ENCODE data around the gene CCM2L.

CCM2L gene

DNA sequence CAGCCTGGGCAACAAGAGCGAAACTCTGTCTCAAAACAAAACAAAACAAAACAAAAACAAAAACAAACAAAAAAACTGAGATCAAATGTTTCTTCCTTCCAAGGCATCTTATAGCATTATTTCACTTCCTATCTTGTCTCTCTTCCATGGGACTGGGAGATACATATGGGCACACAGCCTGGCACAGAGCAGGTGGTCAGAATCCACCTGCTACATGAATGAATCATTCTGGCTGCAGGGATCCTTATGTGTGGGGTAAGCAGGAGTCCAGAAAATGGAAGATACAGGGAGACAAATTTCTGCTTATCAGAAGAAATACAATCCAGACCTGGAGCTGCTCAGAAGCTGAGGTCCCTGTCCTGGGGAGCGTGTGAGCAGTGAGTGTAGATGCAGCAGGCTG is 18.2 kb upstream of the CCM2L start:
- DNase-seq (ENCODE audit: low spot score) = no peak

DNA sequence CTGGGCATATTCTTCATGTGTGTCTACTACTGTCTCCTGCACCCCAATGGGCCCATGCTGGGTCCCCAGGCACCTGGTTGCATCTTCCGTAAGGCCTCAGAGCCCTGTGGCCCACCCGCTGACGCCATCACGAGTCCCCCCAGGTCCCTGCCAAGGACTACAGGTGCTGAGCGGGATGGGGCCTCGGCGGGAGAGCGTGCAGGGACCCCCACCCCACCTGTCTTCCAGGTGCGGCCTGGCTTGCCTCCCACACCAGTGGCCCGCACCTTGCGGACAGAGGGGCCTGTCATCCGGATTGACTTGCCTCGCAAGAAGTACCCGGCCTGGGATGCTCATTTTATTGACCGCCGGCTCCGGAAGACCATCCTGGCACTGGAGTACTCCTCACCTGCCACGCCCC is 13.2 kb upstream of the CCM2L start:
- no peak for DNase-seq (ENCODE audit: low spot score)

DNA sequence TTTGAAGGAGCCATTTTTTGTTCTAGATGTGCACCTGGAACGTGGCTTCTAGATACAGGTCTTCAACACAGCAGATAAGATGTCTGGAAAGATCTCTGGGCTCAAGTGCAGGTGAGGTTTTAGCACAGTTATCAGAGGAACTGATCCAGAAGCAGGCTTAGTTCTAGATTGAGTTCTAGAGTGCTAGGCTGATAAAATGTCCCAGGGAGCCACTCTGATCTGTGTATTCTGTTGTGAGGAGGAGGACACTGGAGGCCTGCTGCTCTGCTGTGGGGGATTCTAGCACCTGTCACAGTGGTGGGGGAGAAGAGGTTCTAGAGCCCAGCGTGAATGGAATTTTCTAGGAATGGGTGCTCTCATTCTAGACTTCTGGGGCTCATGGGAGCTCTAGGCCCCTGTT is 12.0 kb upstream of the CCM2L start:
- no peak for DNase-seq (ENCODE audit: low spot score)

DNA sequence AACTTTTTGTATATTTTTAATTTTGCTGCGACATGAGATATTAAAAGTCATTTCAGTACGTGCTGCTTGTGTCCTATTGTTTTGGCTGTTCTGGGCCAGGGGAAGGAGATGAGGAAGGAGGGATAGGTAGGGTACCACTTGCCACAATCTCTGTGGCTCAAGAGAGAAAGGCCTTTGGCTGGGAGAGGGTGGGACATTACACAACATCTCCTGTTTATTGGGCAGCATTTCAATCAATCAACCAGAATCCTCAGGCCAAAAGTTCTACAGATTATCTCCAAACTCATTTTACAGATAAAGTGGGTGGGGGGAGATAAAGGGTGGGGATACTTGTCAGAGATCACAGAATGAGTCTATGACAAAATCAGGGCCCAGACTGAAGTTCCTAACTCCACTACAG is 6.9 kb upstream of the CCM2L start:
- no peak for DNase-seq (ENCODE audit: low spot score)

DNA sequence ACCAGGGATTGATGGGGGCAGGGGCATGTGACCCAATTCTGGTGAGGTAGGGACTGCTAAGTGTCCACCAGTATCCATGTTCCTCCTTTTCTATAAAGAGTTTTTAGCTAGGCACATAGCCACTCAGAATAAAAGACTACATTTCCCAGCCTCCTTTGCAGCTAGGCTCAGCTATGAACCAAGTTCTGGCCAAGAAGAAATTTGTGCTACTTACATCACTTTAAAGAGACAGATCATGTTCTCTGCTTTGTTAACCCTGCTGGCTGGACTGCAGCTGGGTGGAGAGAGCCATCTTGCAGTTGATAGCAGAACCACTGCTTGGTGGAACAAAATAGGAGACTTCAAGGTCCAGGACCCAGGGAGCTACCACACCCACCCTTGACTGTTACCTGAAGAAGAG is 5.3 kb upstream of the CCM2L start:
- no peak for DNase-seq (ENCODE audit: low spot score)

DNA sequence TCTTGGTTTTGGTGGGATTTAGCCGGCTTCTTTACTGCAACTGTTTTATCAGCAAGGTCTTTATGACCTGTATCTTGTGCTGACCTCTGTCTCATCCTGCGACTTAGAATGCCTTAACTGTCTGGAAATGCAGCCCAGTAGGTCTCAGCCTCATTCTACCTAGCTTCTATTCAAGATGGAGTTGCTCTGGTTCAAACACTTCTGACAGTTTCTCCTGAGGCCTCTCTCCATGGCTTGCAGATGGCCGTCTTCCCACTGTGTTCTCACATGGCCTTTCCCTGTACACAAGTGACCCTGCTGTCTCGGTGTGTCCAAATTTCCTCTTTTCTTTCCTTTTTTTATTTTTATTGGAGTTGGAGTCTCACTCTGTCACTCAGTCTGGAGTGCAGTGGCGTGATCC is 4.2 kb upstream of the CCM2L start:
- no peak for DNase-seq (ENCODE audit: low spot score)

DNA sequence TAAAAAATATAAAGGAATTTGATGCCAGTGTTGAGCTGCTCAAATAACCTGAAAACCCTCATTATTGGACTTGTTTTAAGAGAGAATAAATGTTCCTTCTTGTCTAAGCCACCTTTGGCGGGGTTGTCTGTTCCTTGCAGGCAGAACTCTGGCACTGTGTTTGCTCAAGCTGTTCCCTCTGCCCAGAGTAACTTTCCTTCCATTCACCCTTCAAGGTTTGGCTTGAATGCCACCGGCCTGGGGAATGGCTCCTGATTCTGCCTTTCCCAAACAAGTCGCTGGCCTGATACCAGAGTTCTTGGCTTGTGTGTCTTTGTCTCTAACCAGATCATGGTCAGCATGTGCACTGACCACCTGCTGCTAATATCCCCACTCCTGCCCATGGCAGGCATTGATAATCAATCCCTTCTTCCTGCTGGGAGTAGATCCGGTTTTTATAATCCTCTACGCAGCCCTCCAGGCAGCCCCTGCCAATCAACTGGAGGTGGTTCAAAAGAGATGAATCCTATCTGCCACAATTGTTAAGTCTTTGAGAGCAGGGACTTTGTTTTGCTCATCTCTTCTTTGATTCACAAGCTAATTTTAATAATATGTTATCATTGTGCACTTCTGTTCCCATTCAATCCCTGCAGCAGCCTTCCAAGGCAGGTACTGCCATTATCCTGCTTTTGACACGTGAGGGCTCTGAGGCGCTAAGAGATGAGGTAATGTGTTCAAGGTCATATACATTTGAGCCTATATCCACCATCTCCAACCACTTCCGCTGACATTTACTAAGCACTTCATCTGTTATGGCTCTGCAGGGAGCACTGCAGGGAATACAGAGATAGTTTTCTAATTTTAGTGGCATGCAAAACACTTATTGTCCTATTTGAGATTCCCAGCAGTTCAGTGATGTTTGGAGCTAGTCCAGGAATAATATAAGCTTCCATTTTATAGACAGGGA is 3.1 kb upstream of the CCM2L start:
- no peak for DNase-seq (ENCODE audit: low spot score)

DNA sequence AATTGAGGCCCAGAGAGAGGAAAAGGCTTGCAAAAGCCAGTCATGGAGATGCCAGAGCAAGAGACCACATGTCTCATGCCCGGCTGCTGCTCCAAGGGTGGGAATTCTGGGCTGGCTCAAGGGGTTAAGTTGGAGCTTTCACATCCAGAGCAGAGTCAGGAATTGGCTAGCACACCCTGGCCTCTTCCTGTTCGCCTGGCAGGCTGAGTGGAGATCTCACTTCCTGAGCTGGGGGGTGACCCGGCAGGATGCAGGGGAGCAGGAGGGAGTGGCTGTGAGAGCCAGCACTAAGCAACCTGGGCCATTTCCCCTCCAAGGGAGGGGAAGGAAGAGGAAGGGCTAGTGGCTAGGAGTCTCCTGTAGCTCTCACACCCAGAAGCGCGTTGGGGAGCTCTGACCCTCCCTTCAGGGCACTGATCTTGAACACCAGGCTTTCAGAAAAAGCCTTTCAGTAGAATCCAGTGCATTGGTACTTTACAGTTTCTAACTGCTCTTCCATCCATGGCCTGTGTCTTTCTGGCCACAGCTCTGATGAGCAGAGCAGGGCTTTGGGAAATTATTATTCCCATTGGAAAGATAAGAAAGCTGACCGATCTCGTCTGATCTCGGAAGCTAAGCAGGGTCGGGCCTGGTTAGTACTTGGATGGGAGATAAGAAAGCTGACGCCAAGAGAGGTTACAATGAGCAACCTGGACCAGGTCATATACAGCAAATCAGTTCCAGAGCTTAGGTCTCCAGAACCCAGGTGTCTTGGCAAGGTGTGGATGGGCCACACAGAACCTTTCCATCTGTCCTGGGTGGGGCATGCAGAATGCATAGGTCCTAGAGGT is 2.2 kb upstream of the CCM2L start:
- no peak for DNase-seq (ENCODE audit: low spot score)

DNA sequence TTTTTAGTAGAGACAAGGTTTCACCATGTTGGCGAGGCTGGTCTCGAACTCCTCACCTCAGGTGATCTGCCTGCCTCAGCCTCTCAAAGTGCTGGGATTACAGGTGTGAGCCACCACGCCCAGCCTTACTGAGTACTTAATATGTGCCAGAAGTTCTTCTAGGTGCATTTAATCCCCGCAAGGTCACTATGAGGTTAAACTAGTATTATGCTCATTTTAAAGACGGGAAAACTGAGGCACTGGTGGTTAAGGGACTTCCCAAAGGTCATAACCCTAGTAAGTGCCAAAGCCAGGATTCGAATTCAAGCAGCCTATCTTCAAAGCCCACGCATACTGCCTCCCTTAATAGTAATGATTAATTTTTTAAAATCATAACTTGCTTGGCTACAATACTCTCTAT is 674 bp upstream of the CCM2L start:
- DNase-seq (ENCODE audit: low spot score) = no peak

DNA sequence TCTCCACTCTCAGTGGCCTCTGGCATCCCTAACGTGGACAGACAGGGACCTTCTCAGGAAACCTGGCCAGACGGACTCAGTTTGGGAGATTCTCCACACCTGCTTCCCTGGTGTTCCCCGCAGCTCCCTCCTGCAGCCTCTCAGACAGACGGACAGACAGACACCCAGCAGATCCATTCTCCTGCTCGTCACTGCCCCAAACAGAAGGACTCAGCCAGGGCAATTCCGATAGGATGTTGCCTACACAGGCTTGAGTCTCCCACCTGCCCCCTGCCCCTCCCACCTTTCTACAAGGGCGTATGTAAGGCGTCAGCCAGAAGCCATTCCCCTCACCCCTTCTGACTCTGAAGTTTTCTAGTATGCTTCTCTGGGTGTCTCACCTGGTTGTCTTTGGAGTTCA is 428 bp downstream of the CCM2L start:
- no peak for DNase-seq (ENCODE audit: low spot score)

DNA sequence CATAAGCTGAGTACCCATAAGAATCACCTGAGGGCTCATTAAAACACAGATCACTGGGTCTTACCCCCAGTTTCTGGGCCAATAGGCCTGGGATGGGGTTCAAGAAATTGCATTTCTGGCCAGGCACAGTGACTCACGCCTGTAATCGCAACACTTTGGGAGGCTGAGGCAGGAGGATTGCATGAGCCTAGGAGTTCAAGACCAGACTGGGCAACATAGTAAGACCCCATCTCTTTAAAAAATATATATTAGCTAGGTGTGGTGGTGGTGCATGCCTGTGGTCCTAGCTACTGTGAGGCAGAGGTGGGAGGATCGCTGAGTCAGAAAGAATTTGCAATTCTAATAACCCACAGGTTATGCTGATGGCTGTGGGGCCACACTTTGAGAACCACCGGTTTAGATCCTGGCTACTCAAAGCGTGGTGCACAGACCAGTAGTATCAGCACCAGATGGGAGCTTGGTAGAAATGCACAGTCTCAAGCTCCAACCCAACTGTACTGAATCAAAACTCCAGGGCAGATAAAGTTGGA is 2.0 kb downstream of the CCM2L start:
- DNase-seq (ENCODE audit: low spot score) = no peak

DNA sequence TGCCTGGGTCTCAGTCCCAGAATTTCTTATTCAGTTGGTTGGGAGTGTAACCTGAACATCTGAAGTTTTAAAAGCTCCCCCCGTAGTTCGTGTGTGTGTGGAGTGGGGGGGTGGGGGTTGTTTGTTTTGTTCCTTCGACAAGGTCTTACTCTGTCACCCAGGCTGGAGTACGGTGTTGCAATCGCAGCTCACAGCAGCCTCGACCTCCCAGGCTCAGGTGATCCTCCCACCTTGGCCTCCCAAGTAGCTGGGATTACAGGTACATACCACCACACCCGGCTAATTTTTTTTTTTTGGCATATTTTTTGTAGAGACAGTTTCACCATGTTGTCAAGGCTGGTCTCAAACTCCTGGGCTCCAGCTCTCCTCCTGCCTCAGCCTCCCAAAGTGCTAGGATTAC is 3.1 kb downstream of the CCM2L start:
- DNase-seq (ENCODE audit: low spot score) = no peak

DNA sequence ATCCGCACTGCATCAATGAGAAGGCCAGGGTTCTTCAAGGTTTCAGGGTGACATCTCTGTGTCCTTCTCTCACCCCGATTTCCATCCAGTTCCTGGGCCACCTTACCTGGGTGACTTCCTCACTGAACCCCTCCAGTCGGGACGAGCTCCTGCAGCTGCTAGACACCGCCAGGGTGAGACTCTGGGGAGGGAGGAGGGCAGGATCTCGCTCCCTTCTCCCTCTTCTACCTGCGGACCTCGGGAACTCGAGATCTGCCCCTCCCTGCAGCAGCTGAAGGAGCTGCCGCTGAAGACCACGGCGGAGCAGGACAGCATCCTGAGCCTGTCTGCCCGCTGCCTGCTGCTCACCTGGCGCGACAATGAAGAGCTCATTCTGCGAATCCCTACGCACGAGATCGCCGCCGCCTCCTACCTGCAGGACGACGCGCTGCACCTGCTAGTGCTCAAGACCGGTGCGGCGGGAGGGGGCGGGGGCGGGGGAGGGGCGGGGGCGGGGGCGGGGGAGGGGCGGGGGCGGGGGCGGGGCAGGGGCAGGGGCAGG is 7.5 kb downstream of the CCM2L start:
- no peak for DNase-seq (ENCODE audit: low spot score)

DNA sequence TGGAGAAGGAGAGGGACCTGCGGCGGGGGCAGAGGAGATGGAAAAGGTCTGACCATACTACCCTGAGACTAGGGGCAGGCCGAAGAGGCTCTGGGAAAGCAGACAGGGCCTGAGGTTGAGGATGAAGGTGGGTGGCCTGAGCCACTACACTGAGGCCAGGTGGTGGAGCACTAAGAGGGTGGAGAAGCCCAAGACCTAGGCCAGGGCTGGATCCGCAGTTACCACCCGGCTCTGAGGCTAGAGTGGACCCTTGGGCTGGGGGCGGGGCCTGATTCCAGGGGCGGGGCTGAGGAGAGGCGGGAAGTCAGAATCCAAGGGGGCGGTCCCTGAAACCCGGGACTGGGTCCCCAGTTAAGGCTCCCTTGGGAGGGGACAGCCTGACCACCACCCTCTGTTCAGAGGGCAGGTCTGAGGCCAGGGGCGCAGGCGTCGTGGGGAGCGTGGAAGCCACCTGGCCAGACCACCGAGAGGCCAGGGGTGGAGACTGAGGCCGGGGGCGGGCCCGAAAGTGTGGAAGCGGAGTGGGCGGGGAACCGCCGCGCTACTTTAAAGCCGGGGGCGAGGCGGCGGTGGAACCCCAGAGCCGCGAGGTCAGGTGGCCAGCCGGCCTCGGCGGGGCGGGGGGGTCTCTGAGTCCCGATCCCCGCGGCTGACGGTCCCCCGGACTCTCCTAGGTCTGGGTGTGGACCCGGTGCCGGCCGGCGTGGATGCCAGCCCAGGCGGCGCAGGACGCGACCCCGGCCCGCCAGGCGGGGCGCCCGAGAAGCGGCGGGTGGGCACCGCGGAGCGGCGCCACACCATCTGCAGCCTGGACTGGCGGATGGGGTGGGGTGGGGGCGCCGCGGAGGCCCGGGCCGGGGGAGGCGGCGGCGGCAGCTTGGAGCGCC is 8.3 kb downstream of the CCM2L start:
- DNase-seq (ENCODE audit: low spot score) = no peak

DNA sequence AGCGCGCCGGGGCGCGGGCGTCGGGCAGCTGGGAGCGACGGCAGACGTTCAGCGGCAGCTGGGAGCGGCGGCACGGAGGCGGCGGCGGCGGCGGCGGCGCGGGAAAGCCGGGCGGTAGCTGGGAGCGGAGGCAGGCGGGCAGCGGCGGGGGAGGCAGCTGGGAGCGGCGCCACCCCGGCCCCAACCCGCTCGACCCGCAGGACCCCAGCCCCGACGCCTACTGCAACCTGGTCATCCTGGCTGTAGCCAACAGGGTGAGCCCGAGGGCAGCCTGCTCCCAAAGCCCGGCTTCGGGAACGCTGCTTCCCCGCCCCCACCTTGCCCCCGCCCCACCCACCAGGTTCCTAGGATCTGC is 8.9 kb downstream of the CCM2L start:
- no peak for DNase-seq (ENCODE audit: low spot score)

DNA sequence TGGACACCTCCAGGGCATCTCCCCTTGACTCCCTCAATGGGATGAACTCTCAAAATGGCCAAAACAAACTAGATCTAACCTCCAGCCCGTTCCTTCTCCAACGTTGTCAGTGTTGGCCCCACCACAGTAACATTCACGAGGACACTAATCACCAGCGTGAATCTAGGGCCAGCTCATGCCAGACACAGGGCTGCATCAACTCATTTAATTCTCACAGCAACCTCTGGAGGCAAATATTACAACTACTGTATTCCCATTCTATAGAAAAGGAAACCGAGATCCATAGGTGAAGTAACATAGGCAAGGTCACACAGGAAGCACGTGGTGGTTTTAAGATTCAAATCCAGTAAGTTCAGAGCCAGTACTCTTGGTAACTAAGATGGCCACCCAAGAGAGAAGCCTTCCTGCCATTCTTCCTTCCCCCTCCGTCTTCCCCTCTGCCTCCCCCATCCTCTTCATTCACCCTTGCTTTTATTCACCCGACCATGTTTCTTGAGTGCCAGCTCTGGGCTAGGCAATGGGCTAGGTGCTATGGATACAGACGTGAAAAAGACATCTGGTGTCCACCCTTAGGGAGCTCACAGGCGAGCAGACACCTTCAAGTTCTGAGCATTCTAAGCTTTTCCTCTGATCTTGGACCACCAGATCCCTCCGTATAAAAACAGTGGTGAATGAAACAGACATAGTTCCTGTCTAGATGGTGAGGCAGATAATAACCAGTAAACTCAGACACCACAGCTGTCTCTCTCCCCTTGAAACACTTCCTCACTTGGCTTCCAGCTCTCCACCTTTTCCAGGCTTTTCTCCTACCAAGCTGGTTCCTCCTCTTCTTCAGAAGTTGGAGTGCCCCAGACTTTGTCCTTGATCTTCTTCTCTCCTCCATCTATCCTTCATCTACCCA is 9.6 kb downstream of the CCM2L start:
- DNase-seq (ENCODE audit: low spot score) = no peak

DNA sequence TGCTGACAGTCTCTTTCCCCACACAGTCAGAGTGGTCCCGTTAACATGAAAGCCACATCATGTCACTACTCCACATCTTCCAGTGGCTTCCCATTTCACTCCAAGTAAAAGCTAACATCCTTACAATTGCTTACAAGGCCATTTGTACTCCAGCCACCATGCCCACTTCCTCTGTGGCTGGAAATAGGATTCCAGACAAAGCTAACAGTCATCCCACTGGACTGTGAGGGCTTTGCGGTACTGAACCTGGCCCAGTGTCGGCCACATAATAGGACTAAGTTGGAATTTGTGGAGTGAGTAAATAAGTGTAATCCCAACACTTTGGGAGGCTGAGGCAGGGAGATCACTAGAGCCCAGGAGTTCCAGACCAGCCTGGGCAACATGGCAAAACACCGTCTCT is 10.9 kb downstream of the CCM2L start:
- no peak for DNase-seq (ENCODE audit: low spot score)

DNA sequence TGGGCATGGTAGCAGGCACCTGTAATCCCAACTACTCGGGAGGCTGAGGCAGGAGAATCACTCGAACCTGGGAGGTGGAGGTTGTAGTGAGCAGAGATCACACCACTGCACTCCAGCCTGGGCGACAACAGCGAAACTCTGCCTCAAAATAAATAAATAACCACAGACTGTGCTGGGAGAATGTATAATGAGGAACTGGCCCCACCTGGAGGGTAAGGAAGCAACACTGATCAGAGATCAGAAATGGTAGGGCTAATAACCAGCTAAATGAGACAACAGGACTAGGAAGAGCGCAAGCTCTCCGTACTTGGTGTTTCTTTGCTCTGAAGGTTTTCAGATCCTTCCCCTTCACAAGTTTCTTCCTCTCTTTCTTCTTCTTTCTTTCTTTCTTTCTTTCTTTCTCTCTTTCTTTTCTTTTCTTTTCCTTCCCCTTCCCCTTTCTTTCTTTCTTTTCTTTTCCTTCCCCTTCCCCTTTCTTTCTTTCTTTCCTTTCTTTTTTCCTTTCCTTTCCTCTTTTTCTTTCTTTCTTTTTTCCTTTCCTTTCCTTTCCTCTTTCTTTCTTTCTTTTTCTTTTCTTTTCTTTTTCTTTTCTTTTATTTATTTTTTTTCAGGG is 14.6 kb downstream of the CCM2L start:
- no peak for DNase-seq (ENCODE audit: low spot score)

DNA sequence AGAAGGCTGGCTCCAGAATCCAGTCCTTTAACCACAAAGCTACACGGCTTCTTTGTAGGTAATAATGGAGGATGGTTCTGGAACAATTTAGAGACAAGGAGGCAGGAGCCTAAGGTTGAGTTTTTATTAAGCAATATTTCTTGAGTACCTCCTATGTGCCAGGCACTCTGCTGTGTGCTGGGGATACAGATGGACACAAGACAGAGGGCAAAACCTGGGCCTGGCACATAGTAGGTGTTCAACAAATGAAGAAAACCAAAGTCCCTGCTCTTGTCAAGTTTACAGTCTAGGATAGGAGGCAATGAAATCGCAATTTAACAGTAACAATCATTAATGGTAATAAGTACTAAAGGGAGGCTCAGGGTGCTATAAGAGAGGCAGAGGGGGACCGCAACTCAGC is 17.4 kb downstream of the CCM2L start:
- DNase-seq (ENCODE audit: low spot score) = no peak

DNA sequence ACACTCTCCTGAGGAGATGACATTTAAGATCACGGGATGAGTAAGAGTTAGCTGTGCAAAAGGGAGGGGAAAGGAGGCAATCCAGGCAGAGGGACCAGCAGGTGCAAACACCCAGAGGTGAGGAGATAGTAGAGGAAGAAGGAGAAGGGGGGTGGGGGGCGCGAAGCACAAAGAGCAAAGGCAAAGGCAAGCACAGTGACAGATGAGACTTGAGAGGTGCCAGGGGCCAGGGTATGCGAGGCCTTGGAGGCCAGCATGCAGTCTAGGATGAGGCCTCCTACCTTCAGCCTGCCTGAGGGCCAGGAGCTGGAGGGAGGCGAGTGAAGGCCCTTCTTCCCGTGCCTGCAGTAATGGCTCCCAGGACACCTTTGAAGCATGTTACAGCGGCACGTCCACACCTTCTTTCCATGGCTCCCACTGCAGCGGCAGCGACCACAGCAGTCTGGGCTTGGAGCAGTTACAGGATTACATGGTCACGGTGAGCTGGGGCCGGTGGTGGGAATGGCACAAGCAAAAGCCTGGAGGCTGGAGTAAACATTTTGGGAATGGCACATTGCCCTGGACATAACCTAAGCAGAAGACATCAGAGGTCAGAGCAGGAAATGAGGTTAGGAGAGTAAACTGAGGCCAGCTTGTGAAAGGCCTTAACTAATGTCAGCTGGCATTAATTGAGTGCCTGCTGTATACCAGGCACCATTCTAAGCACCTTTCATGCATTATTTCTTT is 18.6 kb downstream of the CCM2L start:
- no peak for DNase-seq (ENCODE audit: low spot score)

Measured in left forelimb (tissue), 1 donor.